Activated T-helper 2 cell treated with anti-CD3 and anti-CD28 coated beads, Interferon-gamma antibody, Interleukin-2, Interleukin-4, amounts not matched to agents 10 μg/mL and 5 μg/mL and 100 μg/mL, durations not matched to agents 14 hours and 24 hours and 36 hours (primary cell): ENCODE data around the gene ZC3H4. TPM values are rescaled to one million over a fixed set of nuclear protein-coding genes. Genes with fewer than 3 reads are reported as not detected.
"Not testable (repeated sequence)": the region's sequence is repeated elsewhere in the genome, so short reads cannot be mapped to it uniquely, and the experiment has no call there.

Experiments
- DNase-seq: peaks from one replicate; pipeline ENCODE4 v3.0.0; 2021; ENCODE audit warnings: low spot score
- H3K27ac Mint-ChIP-seq: one replicate; pipeline ENCODE4 v1.8.0; 2021; ENCODE audit warnings: mixed read lengths
- H3K27me3 Mint-ChIP-seq: one replicate; pipeline ENCODE4 v1.8.0; 2021; ENCODE audit warnings: low read depth, mixed read lengths
- H3K36me3 Mint-ChIP-seq: one replicate; pipeline ENCODE4 v1.8.0; 2021; ENCODE audit warnings: low read depth, mixed read lengths
- H3K4me1 Mint-ChIP-seq: one replicate; pipeline ENCODE4 v1.8.0; 2021; ENCODE audit warnings: low read depth, mixed read lengths
- H3K4me3 Mint-ChIP-seq: one replicate; pipeline ENCODE4 v1.8.0; 2021; ENCODE audit warnings: low read depth, mild to moderate bottlenecking, moderate library complexity, mixed read lengths
- H3K9me3 Mint-ChIP-seq: one replicate; pipeline ENCODE4 v1.8.0; 2021; ENCODE audit warnings: mixed read lengths
- intact Hi-C: fragments of 100-400 bp; cut with micrococcal nuclease; formaldehyde crosslinking; loops from one replicate; pipeline ENCODE4 v1.15.1; 2023
- total RNA-seq: library from RNA; stranded (reverse); gene quantifications from 2 replicates; pipeline ENCODE4 v1.2.3, GENCODE V29; 2022

ZC3H4 gene
- total RNA-seq, 1 donor from 2014 or later = 104 TPM

DNA sequence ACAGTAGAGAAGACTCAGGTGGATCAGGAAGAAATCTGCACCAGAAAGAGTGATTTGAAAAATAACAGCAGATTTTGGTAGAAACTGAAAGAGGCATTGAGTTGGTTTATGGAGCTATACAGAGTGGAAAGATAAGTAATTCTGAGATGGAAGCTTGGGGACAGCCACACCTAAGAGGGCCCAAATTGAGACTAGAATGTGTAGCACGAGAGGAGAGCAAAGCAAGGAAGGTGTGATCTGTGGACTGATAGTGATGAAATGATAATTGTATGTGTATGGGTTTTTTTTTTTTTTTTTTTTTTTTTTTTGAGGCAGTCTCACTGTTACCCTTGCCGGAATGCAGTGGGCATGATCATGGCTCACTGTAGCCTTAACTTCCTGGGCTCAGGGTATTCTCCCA lies 33.3 kb upstream of the ZC3H4 start:
- intact Hi-C loops = loop anchor here (2.0 kb wide), 1 partner anchor 40 kb away; no protein-coding TSS in a partner anchor
- peaks cover 75% of the 10 kb centered on the region for H3K36me3 Mint-ChIP-seq
- DNase-seq = no peak
- H3K4me3 Mint-ChIP-seq = no peak overlapping the region
- no peaks in the 10 kb centered on the region for H3K9me3 Mint-ChIP-seq
- no peaks in the 10 kb centered on the region for H3K27me3 Mint-ChIP-seq
- H3K27ac Mint-ChIP-seq = peak overlapping the region; percentile 66
- H3K4me1 Mint-ChIP-seq = peaks cover 35% of the 10 kb centered on the region

DNA sequence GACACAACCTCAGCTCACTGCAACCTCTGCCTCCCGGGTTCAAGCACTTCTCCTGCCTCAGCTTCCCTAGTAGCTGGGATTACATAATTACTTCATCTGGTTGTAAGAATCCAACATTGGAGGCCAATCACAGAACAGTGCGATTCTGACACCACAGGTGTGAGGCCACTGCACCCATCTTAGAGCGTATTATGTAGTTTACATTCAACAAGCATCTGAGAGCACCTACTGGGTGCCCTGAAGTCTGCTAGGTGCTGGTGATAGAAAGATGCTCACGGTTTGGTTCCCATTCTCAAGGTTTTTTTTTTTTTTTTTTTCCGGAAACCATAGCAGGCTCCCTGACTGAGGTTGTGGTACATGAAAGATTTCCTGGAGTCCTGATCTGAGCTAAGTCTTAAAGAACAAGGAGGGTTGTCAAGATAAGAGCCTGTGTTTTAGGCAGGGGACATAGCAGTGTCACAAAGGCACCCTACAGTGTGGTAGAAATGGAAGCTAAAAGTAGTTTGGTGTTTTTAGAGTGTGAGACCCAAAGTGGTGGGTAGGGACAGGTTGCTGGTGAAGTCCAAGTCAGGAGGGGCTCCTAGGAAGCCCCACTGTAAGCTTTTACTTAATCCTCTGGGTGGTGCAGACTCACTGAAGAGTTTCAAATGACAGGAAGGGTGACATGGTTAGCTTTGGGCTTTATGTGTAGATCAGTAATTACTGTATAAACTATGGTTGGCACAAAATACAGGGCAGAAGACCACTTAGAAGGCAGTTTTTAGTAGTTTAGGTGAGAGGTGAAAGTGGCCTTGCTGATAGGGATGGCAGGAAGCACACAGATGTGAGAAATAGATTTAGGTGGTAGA lies 32.3 kb upstream of the ZC3H4 start:
- no peak for DNase-seq
- Mint-ChIP-seq H3K36me3 (peaks cover 72% of the 10 kb centered on the region), H3K9me3 (no peaks in the 10 kb centered on the region), H3K4me1 (peaks cover 39% of the 10 kb centered on the region), H3K27me3 (no peaks in the 10 kb centered on the region), H3K27ac (peak overlapping the region; percentile 19), H3K4me3 (peak overlapping the region; percentile 6)
- intact Hi-C loops = loop anchor here (2.0 kb wide), 1 partner anchor 41 kb away; no protein-coding TSS in a partner anchor

DNA sequence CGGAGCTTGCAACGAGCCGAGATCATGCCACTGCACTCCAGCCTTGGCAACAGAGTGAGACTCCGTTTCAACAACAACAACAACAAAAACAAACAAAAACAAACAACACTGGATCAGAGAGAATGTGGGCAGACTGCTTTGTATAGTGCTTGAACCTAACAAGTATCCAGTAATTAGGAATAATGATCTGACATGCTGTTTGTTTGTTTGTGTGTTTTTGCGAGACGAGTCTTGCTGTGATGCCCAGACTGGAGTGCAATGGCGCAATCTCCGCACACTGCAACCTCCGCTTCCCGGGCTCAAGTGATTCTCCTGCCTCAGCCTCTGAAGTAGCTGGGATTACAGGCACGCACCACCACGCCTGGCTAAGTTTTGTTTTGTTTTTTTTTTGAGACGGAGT lies 31.1 kb upstream of the ZC3H4 start:
- Mint-ChIP-seq H3K4me3 (no peak overlapping the region), H3K27ac (peak overlapping the region; percentile 42), H3K9me3 (no peaks in the 10 kb centered on the region), H3K4me1 (peaks cover 37% of the 10 kb centered on the region), H3K36me3 (peaks cover 62% of the 10 kb centered on the region), H3K27me3 (no peaks in the 10 kb centered on the region)
- no peak for DNase-seq
- intact Hi-C loops = no loop called here

DNA sequence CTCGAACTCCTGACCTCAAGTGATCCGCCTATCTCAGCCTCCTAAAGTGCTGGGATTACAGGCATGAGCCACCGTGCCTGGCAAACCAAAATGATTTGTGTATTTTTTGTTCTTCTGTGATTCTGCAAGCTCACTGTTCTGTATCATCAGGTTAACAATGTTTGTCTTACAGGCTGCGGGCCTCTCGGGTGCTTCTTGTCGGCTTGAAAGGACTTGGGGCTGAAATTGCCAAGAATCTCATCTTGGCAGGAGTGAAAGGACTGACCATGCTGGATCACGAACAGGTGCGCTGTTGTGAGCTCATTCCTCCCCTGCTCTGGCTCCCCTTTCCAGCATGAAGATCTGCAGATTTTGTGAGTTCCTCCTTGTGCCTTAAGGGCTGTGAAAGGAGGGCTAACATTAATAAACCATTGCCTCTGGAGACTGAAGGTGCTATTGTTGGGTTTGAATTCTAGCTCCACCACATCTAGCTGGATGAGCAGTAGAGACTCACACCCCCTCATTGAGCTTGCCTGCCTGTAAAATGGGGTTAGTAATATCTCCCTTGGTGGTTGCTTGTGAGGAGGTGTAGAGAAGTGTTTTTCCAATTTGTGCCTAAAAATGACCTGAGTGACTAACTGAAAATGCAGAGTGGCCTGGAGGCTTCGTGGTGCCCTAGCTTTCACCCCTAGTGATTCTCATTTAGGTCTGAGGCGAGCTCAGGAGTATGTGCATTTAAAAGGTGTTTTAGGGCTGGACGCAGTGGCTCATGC lies 29.9 kb upstream of the ZC3H4 start:
- peaks cover 36% of the 10 kb centered on the region for H3K4me1 Mint-ChIP-seq
- H3K4me3 Mint-ChIP-seq = no peak overlapping the region
- intact Hi-C loops = no loop called here
- no peaks in the 10 kb centered on the region for H3K27me3 Mint-ChIP-seq
- H3K9me3 Mint-ChIP-seq = no peaks in the 10 kb centered on the region
- DNase-seq = no peak
- peaks cover 63% of the 10 kb centered on the region for H3K36me3 Mint-ChIP-seq
- H3K27ac Mint-ChIP-seq = peak overlapping the region; percentile 21

DNA sequence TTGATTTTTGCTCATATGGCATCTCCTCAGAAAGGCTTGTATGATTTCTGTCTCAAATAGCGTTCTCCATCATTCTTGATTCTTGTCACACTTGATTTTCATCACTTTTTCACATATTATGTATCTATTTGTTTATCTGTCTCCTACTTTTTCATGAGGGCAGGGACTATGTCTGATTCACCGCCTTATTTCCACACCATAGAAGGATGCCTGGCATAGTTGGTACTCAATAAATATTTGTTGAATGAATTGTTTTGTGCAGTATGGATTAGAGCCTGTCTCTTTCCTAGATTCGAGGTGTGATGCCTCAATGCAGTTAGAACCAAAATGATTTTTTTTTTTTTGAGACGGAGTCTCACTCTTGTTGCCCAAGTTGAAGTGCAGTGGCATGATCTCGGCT lies 29.2 kb upstream of the ZC3H4 start:
- Mint-ChIP-seq H3K4me3 (no peak overlapping the region), H3K4me1 (peaks cover 34% of the 10 kb centered on the region), H3K27me3 (no peaks in the 10 kb centered on the region), H3K36me3 (peaks cover 58% of the 10 kb centered on the region), H3K9me3 (no peaks in the 10 kb centered on the region), H3K27ac (peak overlapping the region; percentile 22)
- intact Hi-C loops = no loop called here
- no peak for DNase-seq

DNA sequence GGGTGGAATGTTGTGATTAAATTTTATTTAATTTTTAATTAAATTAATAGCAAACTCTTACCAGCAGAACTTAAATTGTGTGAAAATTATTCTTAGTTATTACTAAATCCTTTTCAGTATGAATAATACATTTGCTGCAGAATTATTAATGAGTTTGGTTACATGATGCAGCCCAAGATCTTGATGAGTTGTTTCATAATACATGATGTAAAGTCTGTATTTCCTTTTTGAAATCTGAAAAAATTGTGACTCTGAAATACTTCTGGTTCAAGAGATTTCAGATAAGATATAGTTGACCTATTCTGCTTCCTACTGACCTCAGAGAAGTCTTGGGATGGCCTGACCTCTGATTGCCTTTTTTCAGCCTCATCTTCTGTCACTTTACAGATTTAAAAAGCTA lies 28.1 kb upstream of the ZC3H4 start:
- H3K36me3 Mint-ChIP-seq = peaks cover 56% of the 10 kb centered on the region
- no peaks in the 10 kb centered on the region for H3K9me3 Mint-ChIP-seq
- no peak overlapping the region for H3K27ac Mint-ChIP-seq
- H3K4me1 Mint-ChIP-seq = peaks cover 31% of the 10 kb centered on the region
- DNase-seq = no peak
- intact Hi-C loops = no loop called here
- H3K4me3 Mint-ChIP-seq = no peak overlapping the region
- no peaks in the 10 kb centered on the region for H3K27me3 Mint-ChIP-seq

DNA sequence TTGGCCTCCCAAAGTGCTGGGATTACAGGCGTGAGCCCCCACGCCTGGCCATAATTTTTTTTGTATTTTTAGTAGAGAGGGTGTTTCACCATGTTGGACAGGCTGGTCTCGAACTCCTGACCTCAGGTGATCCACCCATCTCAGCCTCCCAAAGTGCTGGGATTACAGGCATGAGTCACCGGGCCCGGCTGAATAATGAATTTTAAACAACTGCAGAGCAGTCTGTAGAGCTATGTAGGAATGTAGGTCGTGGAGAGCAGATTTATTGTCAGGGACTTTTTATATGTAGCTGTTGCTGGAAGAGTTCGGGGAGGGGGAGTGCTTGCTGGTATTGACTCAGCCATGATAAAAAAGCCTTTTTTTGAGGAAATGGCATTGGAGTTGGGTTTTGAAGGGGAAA lies 27.7 kb upstream of the ZC3H4 start:
- peaks cover 55% of the 10 kb centered on the region for H3K36me3 Mint-ChIP-seq
- peak overlapping the region; percentile 24 for H3K27ac Mint-ChIP-seq
- H3K9me3 Mint-ChIP-seq, intact Hi-C loops, H3K4me3 Mint-ChIP-seq, DNase-seq, H3K27me3 Mint-ChIP-seq: not testable (repeated sequence)
- peaks cover 26% of the 10 kb centered on the region for H3K4me1 Mint-ChIP-seq

DNA sequence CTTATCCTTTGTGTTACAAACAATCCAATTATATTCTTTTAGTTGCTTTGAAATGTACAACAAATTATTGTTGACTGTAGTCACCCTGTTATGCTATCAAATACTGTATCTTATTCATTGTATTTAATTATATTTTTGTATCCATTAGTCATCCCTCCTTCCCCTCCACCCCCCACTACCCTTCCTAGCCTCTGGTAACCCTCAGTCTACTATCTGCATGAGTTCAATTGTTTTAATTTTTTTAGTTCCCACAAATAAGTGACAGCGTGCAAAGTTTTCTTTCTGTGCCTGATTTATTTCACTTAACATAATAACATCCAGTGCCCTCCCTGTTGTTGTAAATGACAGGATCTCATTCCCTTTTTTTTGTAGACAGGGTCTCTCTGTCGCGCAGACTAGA lies 21.6 kb upstream of the ZC3H4 start:
- no peak overlapping the region for H3K4me3 Mint-ChIP-seq
- H3K36me3 Mint-ChIP-seq = peaks cover 74% of the 10 kb centered on the region
- peaks cover 46% of the 10 kb centered on the region for H3K4me1 Mint-ChIP-seq
- H3K27ac Mint-ChIP-seq = no peak overlapping the region
- H3K27me3 Mint-ChIP-seq = no peaks in the 10 kb centered on the region
- intact Hi-C loops = no loop called here
- no peak for DNase-seq
- H3K9me3 Mint-ChIP-seq = peaks cover 4% of the 10 kb centered on the region

DNA sequence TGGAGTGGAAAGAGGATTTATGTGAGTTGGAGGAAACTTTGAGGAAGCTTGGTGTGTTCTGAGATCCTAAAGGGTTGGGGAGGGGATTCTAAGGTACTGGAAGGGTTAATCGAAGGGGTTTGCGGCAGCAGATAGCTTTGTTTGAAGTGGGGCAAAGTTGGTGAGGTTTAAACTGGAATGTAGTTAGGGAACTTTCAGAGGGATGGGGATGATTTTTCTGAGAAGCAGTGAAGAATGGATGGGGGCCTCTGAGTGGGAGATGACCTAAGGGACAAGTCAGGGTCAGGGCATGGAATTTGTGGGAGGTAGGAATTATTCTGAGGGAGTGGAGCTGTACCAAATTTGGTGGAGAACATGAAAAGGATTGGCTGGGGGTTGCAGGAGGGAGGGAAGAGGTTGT lies 21.0 kb upstream of the ZC3H4 start:
- no peaks in the 10 kb centered on the region for H3K27me3 Mint-ChIP-seq
- H3K27ac Mint-ChIP-seq = peak overlapping the region; percentile 13
- peaks cover 46% of the 10 kb centered on the region for H3K4me1 Mint-ChIP-seq
- intact Hi-C loops = no loop called here
- H3K4me3 Mint-ChIP-seq = peak overlapping the region; percentile 2
- no peak for DNase-seq
- peaks cover 7% of the 10 kb centered on the region for H3K9me3 Mint-ChIP-seq
- H3K36me3 Mint-ChIP-seq = peaks cover 74% of the 10 kb centered on the region

DNA sequence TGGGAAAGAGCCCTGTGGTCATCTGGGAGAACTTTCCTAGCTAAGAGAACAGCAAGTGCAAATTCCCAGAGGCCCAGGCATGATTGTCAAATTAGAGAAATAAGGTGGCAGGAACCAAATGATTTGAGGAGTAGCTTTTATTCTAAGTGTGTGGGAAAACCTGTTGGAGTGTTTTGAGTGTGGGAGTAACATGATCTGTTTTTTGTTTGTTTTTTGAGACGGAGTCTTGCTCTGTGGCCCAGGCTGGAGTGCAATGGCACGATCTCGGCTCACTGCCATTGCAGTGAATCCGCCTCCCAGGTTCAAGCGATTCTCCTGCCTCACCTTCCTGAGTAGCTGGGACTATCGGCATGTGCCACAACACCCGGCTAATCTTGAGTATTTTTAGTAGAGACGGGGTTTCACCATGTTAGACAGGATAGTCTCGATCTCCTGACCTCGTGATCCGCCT lies 19.5 kb upstream of the ZC3H4 start:
- DNase-seq = no peak

DNA sequence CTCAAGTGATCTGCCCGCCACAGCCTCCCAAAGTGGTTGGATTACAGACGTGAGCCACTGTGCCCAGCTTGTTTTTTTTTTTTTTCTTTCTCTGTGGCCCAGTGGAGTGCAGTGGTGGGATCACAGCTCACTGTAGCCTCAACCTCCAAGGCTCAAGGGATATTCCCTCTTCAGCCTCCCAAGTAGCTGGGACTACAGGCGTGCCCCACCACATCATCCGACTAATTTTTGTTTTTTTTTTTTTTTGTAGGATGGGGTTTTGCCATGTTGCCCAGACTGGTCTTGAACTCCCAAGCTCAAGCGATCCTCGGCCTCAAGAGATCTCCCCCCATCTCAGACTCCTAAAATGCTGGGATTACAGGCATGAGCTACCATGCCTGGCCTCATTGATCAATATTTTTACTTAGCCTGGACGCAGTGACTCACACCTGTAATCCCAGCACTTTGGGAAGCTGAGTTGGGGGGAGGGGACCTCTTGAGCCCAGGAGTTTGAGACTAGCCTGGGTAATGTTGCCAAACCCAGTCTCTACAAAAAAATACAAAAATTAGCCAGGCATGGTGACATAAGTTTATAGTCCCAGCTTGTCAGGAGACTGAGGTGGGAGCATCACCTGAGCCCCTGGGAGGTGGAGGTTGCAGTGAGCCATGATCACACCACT lies 18.7 kb upstream of the ZC3H4 start:
- intact Hi-C loops = no loop called here
- peaks cover 62% of the 10 kb centered on the region for H3K36me3 Mint-ChIP-seq
- H3K4me3 Mint-ChIP-seq = peak overlapping the region; percentile 100
- no peaks in the 10 kb centered on the region for H3K27me3 Mint-ChIP-seq
- peaks cover 7% of the 10 kb centered on the region for H3K9me3 Mint-ChIP-seq
- peaks cover 43% of the 10 kb centered on the region for H3K4me1 Mint-ChIP-seq
- peak overlapping the region; percentile 67 for H3K27ac Mint-ChIP-seq
- DNase-seq = no peak

More for the DNA sequence above, 19.5 kb upstream of the ZC3H4 start:
- Mint-ChIP-seq H3K4me3 (peak overlapping the region; percentile 100), H3K27ac (peak overlapping the region; percentile 29), H3K27me3 (no peaks in the 10 kb centered on the region), H3K36me3 (peaks cover 62% of the 10 kb centered on the region), H3K4me1 (peaks cover 43% of the 10 kb centered on the region), H3K9me3 (peaks cover 7% of the 10 kb centered on the region)
- intact Hi-C loops = no loop called here

DNA sequence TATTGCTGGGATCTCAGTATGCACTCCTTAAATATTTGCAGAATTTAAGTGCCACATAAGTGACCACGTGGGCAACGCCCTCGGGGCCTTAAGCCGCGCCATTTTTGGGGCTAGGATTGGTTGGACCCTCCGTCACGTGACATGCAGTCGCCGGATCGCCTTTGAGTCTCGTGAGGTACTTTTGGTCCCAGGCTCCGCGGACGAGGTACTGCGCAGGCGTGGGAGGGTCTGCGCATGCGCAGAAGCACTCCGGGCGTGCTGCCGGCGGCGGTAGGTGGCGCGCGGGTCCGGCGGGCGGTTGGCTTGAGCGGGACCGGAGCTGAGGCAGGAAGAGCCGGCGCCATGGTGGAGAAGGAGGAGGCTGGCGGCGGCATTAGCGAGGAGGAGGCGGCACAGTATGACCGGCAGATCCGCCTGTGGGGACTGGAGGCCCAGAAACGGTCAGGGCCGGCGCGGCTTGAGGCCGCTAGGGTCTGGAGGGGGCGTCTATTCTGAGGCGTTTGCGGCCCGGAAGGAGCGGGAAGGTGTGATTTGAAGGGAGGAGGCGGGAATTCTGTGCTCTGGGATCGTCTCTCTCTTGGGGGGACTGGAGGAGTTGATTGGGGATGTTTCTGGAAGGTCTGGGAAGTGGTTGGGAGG lies 17.1 kb upstream of the ZC3H4 start, which contains the start of gene SAE1:
TSS of gene SAE1 (plus strand) at position 247 of the 639 bp plus-strand sequence. CDS start at position 343, 96 bp downstream.
- peaks cover 43% of the 10 kb centered on the region for H3K4me1 Mint-ChIP-seq
- intact Hi-C loops = loop anchor here (1.0 kb wide), 1 partner anchor 17 kb away; the partner anchor contains the start of gene ZC3H4
- H3K27ac Mint-ChIP-seq = peak within 1 kb of the TSS; percentile 97
- peak within 1 kb of the TSS; percentile 100 for H3K4me3 Mint-ChIP-seq
- peaks cover 7% of the 10 kb centered on the region for H3K9me3 Mint-ChIP-seq
- H3K27me3 Mint-ChIP-seq = no peaks in the 10 kb centered on the region
- peaks cover 50% of the 10 kb centered on the region for H3K36me3 Mint-ChIP-seq
- peak; percentile 94 for DNase-seq
